ENCODE data around the gene CETP.
"Not testable (repeated sequence)": the region's sequence is repeated elsewhere in the genome, so short reads cannot be mapped to it uniquely, and the experiment has no call there.

The CETP gene

DNA sequence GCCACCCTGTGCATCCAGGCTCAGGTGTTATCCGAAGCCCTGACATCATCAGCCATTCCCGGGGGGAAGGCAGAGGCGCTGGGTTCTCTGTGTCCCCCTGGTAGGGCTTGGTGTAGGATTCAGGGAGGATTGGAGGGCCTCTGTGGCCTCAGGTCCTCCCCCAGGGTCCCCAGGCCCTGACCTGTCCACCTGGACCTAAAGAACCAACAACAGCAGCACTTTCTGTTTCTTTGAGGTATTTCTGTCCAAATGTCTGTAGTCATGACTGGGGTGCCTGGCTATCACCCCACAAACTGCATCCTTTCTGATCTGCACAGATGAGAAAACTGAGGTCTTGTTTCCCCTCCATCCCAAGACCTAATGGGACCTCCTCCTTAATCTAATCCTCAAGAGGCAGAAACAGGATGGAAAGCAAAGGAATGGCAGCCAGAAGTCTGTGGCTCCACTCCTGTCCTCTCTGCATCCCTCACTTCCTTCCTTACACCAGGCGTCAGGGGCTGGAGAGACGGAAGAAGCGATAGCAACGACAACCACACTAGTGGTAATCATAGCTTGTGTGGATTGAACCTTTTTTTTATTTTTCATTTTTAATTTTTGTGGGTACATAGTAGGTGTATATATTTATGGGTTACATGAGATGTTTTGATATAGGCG lies 39.4 kb downstream of the CETP start:
- DNase-seq: no peak

DNA sequence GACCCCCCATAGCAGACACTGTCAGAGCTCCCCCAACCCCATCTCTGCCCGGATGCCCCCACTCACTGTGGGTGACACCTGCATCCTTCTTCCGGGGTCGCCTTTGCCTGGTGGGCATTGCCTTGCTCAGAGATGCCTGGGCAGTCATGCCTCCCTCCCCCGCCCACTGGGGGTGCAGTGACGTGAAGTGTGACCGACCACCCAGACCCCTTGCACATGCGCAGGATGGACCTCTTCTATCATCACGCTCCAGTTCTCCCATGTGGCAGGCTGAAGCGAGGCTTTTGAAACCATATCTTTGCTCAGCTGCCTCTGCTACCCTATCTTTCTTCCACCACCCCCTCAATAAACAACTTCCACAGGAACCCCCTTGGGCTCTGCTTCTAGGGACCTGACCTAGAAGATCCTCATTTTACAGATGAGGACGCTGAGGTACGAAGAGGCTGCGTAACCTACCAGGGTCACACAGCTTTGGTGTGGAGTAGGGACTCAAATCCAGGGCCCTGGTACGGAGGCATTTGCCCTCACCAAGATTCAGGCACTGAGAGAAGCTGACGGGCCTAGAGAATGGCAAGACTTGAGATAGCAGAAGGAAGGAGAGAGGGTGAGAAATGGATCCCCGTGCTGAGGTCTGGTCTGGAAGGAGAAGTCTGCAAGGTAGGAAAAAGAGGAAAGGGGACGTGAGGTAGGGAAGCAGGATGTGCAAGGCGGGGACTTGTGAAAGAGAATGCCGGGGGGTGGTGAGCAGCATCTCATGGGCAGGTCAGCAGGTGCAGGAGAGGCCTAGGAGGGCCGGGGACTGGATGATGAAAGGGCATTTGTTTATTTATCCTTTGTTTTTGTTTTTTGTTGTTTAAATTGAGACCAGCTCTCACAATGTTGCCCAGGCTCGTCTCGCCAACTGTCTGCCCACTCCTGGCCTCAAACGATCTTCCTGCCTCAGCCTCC lies 42.0 kb downstream of the CETP start:
- no peak for DNase-seq

DNA sequence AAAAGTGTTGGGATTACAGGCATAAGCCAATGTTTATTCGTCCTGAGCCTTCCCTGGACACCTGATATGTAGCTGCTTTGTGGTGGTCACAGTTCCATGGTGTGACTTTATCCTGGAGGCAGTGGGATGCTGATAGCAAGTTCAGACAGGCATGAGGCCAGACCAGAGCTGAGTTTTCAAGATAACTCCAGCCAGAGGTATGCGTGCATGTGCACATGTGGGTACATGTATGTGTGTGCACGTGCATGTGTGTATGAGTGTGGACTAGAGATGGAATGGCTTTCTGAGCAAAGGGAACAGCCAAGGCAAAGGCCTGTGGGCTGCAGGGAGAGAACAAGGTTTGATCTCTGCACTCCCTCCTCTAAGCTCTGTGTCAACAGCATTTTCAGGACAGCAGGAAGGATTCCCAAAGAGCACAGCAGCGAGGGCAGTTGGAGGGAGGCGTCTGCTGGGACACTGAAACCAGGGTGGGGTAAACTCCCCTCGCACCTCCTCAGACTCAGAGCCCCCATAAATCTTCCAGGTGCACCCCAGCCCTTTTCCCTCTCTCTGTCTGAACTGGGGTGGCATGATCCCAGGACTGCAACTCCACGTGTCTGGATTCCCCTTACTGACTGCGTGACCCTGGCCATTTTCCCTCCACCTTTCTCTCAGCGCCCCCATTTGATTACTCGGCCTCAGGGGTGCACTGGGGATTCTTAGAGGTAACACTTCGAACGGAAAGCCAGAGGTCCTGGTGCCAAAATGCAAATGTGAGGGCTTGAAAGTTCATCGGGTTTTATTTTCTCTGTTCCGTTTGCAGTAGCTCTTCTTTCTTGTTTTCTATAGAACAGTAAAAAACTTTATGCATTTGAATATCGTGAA lies 42.9 kb downstream of the CETP start:
- no peak for DNase-seq

DNA sequence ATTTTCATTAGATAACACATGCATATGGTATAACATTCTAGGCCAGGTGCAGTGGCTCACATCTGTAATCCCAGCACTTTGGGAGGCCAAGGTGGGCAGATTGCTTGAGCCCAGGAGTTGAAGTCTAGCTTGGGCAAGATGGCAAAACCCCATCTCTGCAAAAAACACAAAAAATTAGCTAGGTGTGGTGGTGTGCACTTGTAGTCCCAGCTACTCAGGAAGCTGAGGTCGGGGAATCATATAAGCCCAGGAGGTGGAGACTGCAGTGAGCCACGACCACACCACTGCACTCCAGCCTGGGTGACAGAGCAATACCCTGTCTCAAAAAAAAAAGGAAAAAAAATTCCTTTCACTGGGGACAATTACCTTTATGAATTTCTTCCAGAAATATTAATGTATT lies 43.8 kb downstream of the CETP start:
- not testable (repeated sequence) for DNase-seq

DNA sequence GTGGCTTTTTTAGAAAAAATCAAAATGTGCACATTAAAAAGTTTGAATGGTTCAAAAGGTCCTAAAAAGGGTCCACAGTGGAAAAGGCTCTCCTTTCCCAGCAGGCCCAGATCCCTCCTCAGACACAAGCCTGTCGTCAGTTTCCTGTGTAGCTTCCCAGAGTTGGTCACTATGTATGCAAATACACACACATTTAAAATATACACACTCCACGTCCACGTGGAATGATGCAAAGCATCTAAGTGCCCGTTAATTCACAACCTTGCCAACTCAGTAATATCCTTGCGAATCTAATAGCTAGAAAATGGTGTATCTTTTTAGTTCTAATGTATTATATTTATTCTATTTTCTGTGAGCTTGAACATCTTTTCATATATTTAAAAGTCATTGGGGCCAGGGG lies 45.3 kb downstream of the CETP start:
- DNase-seq: no peak

DNA sequence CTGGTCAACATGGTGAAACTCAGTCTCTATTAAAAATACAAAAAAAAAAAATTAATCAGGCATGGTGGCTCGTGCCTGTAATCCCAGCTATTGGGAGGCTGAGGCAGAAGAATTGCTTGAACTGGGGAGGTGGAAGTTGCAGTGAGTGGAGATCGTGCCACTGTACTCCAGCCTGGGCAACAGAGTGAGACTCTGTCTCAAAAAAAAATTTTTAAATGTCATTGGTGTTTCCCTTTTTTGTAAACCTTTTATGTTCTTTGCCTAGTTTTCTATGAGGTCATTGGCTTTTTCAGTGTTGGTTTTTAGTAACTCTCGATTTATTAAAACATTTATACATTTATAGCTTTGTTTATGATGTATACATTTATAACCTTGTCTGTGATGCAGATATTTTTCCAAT lies 45.8 kb downstream of the CETP start:
- DNase-seq: no peak

DNA sequence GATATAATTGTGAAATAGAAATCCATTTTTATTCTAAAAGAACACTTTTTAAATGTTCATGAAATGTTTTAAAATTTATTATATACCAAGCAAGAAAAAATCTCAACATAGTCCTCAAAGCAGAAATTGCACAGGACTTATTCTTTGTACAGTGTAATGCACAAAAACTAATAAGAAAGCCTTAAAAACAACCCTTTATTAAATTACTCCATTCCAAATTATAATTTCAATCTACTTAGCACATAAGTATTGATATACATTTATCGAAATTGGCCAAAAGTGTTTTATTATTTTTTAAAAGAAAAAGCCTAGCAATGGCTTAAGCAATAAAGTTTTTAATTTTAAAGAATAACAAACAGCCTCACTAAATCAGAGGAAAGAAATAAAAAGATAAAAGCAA lies 46.7 kb downstream of the CETP start:
- no peak for DNase-seq

DNA sequence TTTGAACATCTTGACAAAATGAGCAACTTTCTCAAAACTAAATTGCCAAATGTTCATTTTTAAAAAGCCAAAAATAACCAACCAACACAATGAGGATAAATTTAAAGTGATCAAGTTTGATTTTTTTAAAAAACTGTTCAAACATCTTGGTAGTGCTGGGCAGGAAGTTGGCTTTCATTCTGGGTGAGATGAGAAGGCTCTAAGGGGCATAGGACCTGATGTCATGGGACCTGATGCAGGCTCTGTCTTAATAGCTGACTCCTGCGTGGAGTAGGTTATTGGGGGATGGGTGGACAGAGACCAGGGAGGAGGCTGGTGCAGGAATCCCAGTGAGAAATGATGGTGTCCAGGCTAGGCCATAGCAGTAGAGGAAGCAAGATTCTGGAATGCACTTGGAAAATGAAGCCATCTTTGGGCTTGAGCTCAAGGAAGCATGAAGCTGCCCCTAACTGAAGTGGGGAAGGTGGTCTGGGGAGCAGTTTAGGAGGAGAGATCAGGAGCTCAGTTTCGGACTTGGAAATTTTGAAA lies 48.0 kb downstream of the CETP start:
- no peak for DNase-seq

DNA sequence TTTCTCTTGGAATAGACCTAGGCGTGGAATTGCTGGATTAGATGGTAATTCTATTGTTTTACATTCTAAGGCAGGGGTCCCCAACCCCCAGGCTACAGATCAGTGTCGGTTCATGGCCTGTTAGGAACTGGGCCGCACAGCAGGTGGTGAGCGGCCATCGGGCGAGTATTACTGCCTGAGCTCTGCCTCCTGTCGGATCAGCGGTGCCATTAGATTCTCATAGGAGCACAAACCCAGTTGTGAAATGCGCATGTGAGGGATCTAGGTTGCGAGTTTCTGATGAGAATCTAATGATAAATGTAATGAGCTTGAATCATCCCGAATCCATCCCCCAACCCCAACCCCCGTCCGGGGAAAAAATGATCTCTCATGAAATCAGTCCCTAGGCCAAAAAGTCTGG lies 50.6 kb downstream of the CETP start:
- DNase-seq: no peak

DNA sequence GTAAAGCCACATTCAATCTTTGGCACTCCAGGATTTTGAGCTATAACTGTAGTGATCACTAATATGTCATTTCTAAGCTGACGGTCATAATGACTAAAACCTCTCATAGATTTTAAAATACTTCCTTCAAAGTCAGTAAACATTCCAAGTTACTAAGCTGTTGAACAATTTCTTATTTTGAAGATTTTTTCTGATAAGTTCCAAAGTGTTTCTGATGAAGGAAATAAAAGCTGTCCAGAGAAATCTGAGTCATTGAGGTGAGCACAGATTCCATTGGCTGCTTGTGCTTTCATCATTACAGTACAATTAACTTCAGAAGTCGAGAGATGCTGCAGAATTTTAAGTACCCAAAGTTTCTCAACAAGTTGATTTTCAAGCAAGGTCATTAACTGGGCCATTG lies 51.5 kb downstream of the CETP start:
- no peak for DNase-seq

DNA sequence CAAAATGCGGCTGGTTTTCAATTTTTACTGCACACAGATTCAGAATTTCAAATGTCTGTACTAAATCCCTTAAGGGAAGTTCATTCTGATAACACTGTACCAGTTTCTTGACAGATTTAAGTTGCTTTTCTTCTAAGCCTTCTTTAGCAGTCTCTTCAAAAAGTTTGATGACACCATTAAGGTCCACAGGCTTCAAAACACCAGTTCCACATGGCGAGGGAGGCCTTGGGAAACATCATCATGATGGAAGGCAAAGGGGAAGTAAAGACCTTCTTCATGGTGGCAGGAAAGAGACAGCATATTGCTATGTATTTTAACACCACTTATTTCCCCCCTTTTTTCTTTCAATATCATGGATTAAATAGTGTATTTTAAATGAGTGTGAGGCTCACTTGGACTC lies 52.2 kb downstream of the CETP start:
- no peak for DNase-seq

DNA sequence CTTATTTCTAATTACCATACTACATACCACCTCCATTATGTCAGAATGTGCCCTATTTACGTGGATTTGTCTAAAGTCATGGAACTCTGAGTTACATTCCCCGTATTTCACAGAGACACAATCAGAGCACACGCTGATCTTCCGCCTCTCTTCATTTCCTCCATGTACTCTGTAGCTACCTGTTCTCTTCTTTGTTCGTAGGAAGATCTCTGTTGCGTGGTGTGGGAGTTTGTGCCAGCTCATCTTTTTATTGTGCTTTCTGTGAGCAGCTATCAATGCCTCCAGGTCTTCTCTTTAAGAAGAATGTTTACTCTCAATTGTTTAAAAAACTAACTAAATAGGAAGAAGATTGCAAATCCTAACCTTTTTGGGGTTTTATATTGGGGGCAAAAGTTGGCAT lies 54.6 kb downstream of the CETP start:
- DNase-seq: no peak

DNA sequence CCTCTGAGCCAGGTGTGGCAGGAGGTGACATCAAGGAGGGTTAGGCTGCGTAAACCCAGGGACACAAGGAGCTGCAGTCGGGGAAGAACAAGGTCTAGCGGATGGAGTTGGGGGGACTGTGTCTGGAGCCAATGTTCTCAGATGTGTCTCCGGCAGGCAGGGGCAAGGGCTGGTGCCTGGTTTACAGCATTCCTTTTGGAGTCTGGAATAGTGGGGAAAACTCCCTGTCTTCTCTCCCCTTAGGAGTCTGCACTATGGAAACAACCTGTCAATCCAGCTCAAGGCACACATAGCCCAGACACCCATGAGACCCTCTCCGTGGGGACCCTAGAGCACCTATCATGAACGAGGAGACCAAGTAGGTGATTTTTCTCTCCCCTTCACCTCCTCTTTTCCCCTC lies 55.1 kb downstream of the CETP start:
- DNase-seq: no peak

DNA sequence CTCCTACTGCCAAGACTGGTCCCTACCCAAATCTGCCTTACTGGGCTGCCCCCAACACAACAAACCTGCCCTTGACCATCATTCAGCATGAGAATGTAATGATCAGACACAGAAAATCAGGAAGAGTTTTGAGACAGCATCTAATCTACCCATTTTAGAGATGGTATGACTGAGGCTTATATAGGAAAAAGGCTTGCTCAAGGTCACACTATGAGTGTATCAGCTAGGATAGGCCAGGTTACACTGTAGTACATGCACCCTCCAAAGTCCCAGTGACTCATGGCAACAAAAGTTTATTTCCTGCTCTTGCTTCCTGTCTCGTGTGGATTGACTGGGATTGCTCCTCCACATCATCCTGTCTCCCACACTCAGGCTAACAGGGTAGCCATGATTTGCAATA lies 55.5 kb downstream of the CETP start:
- no peak for DNase-seq

DNA sequence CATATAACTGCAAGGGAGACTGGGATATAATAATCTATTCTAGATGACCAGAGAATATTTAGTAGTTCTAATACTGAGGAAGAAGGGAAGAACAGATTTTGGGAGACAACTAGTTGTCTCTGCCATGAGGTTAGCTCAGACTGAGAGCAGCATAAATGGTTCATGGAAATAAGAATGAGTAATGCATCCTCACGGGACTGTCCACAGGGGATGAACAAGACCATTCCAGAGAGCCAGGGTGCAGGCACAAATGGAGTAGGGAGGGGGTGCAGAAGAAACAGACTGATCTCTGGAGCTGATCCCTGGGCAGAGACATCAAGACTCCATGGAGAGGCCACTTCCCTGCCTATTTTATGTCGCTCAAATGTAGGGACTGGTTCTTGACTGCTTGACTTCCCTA lies 58.0 kb downstream of the CETP start:
- DNase-seq: no peak

DNA sequence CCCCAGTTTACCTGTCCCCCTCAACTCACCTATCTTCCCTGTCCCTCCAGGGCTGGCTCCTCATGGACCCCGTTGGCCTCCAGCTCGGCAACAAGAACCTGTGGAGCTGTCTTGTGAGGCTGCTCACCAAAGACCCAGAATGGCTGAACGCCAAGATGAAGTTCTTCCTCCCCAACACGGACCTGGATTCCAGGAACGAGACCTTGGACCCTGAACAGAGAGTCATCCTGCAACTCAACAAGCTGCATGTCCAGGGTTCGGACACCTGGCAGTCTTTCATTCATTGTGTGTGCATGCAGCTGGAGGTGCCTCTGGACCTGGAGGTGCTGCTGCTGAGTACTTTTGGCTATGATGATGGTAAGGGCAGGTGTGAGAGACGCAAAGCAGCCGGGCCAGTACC lies 58.9 kb downstream of the CETP start:
- DNase-seq: no peak

DNA sequence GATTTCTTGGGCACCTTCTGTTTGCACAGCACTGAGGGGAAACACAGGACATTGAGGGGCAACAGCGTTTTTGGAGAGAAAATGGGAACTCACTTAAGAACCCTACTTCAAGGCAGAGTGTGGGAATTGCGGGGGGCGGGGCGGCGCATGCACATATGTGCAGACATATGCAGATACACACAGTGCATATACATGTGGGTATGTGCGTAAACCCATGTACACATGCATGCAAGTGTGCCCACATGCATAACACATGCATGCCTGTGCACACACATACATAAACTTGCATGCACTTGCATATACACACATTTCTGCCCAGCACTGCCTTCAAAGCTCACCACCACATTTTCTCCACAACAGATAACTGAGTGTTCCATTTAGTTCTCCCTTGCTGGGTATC lies 60.0 kb downstream of the CETP start:
- no peak for DNase-seq

DNA sequence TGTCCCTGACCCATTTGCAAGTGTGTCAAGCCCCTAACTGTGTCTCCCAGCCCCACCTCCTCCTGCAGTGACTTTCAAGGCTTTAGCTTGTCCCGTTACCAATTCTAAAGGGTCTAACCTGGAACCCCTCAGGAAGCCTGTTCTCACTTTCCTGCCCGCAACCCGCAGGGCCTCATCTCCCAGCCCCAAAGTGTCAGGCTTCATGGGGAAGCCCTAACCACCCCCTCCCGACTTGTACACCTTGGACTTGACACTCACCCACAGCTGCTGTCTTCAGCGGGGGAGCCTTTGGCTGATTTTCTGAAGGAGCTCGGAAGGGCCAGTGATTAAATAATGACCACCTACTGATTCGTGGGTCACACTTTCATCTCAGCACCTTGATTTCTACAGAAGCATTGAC lies 60.7 kb downstream of the CETP start:
- no peak for DNase-seq

DNA sequence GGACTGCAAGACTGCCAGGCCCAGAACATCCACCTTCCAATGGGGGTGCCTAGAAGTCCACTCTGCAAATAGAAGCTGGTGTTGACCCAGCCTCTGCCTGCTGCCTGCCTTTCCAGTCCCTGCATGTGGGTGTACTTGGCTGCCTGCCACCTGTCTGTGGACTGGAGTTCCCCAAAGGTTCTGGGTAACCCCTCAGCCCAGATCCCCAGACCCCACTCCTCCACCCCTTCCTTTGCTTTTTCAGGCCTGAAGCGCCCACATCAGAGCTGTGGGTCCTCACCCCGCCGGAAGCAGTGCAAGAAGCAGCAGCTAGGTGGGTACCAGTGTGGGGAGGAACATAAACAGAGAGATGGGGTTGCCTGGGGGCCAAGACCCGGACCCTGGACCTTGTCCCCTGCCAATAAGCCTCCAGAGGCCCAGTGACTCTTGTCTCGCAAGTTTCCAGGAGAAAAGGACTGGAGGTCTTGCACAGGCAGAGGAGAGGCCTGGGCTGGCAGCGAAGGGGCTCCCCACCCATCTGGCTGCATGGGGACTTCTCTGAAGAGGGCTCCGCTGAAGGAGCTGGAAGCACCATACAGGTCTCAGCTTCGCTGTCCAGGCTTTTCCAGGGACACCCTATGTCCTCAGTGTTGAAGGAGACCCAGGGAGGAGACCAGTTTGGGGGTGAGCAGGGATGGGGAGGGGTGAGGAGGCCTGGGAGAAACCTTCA lies 61.9 kb downstream of the CETP start:
- peak; percentile 74 for DNase-seq

DNA sequence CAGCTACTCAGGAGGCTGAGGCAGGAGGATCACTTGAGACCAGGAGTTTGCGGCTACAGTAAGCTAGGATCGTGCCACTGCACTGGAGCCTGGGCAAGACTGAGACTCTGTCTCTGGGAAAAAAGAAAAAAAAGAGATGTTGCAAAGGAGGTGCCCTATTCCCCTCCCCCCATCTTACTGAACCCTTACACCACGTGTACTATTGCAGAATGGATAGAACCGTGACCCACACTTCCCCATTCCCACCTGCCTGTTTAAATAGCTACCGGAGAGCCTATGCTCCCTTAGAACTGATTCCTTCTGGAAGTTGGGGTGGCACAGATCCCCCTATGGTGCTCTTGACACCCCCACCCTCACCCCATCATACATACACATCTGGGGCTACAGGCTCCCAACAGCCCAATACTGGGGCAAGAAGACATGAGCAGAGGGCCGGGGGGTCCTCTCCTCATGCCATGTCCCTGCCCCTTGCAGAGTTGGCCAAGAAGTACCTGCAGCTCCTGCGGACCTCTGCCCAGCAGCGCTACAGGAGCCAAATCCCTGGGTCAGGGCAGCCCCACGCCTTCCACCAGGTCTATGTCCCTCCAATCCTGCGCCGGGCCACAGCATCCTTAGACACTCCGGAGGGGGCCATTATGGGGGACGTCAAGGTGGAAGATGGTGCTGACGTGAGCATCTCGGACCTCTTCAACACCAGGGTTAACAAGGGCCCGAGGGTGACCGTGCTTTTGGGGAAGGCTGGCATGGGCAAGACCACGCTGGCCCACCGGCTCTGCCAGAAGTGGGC lies 63.3 kb downstream of the CETP start:
- DNase-seq: no peak

DNA sequence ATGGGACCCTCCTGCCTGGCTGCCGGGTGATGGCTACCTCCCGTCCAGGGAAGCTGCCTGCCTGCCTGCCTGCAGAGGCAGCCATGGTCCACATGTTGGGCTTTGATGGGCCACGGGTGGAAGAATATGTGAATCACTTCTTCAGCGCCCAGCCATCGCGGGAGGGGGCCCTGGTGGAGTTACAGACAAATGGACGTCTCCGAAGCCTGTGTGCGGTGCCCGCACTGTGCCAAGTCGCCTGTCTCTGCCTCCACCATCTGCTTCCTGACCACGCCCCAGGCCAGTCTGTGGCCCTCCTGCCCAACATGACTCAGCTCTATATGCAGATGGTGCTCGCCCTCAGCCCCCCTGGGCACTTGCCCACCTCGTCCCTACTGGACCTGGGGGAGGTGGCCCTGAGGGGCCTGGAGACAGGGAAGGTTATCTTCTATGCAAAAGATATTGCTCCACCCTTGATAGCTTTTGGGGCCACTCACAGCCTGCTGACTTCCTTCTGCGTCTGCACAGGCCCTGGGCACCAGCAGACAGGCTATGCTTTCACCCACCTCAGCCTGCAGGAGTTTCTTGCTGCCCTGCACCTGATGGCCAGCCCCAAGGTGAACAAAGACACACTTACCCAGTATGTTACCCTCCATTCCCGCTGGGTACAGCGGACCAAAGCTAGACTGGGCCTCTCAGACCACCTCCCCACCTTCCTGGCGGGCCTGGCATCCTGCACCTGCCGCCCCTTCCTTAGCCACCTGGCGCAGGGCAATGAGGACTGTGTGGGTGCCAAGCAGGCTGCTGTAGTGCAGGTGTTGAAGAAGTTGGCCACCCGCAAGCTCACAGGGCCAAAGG lies 64.4 kb downstream of the CETP start:
- no peak for DNase-seq
